Astrocyte (in vitro differentiated cells and primary cell): Measurements from ENCODE around the gene SFPQ.
A peak's percentile ranks its signal among the peaks of the same experiment; 100 is the strongest.

Source experiments
- CTCF ChIP-seq: IDR thresholded peaks from 2 replicates; pipeline ENCODE4 v1.5.1; 2011; ENCODE audit warnings: low read depth, mild to moderate bottlenecking, inconsistent platforms, low read length, moderate library complexity; ENCODE audit not compliant: insufficient read depth
- EZH2 ChIP-seq: IDR thresholded peaks from 2 replicates; pipeline ENCODE4 v1.6.1; 2012; ENCODE audit warnings: mild to moderate bottlenecking, low read length, inconsistent platforms; ENCODE audit not compliant: insufficient read depth

DNA sequence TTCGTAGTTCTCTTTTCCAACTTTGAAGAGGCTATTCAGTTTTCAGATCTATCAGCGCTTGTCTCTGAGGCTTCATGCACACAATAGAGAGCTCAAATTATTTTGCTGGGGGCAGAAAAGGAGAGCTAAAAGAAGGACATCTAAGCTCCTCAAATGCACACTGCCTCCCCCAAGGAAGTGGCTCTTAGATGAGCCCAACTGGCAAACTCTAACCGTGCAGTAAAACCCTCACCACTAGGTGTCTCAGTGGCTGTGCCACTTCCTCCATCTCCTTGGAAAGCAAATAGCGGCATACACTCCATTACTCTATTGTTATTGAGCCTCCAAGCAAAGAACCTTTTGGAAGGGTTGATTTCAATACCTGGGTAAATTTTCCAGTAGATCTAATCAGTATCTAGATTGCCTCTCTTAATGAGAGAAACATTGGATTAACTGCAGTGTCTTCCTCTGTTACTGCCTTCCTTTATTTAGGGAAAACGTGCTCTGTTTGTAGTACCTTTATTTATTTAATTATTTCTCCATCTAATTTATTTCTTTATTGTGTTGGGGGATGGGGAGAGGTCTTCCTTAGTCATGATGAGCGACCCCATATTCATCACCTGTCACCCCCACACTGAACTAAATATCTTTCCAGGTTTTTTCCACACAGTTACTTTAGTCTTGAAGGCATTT, 9.2 kb upstream of the SFPQ start:
- TF ChIP-seq CTCF: peak; percentile 95
- TF ChIP-seq EZH2: no peak
